Neural cell (in vitro differentiated cells): ENCODE measurements around the gene ITFG1. TPM values are rescaled to one million over a fixed set of nuclear protein-coding genes. Genes with fewer than 3 reads are reported as not detected.

Experiments
- H2AFZ ChIP-seq: fragments of 200-600, 300-800 bp; sonication (generic), shearing (Covaris generic); 2 replicates; pipeline ENCODE4 v1.6.0; 2014; ENCODE audit warnings: low read depth, mild to moderate bottlenecking, antibody characterized with exemption, low read length, moderate library complexity
- H3F3A ChIP-seq: fragments of 200-600 bp; shearing (Covaris generic); 2 replicates; pipeline ENCODE4 v1.6.1; 2016; ENCODE audit warnings: mild to moderate bottlenecking, moderate library complexity, mixed read lengths, antibody characterized with exemption, low read length; ENCODE audit not compliant: insufficient read depth, poor library complexity, severe bottlenecking
- H3K27ac ChIP-seq: fragments of 200-600, 300-800 bp; sonication (generic), shearing (Covaris generic); 2 replicates; pipeline ENCODE4 v1.5.1; 2014; ENCODE audit warnings: mild to moderate bottlenecking, low read length, moderate library complexity
- H3K27me3 ChIP-seq: fragments of 300-800, 200-600 bp; sonication (generic), shearing (Covaris generic); 2 replicates; pipeline ENCODE4 v1.6.0; 2014; ENCODE audit warnings: mild to moderate bottlenecking, low read depth, low read length, moderate library complexity; ENCODE audit not compliant: insufficient read depth
- H3K36me3 ChIP-seq: fragments of 300-800, 200-600 bp; sonication (generic), shearing (Covaris generic); 2 replicates; pipeline ENCODE4 v1.5.1; 2014; ENCODE audit warnings: mild to moderate bottlenecking, antibody characterized with exemption, low read length, moderate library complexity; ENCODE audit not compliant: insufficient read depth
- H3K4me2 ChIP-seq: fragments of 300-800, 200-600 bp; sonication (generic), shearing (Covaris generic); 2 replicates; pipeline ENCODE4 v1.6.0; 2014; ENCODE audit warnings: mild to moderate bottlenecking, low read length
- H3K4me3 ChIP-seq: fragments of 300-800, 200-600 bp; sonication (generic), shearing (Covaris generic); 2 replicates; pipeline ENCODE4 v1.5.1; 2014; ENCODE audit warnings: mild to moderate bottlenecking, low read length, moderate library complexity
- H3K79me2 ChIP-seq: fragments of 200-600 bp; shearing (Covaris generic); replicated peaks from 2 replicates; pipeline ENCODE4 v1.6.0; 2014; ENCODE audit warnings: mild to moderate bottlenecking, low read length, moderate library complexity; ENCODE audit not compliant: insufficient read depth
- H3K9ac ChIP-seq: fragments of 300-800, 200-600 bp; sonication (generic), shearing (Covaris generic); 2 replicates; pipeline ENCODE4 v1.6.1; 2016; ENCODE audit warnings: mild to moderate bottlenecking, low read length, mixed read lengths
- H3K9me2 ChIP-seq: fragments of 200-600 bp; shearing (Covaris generic); 2 replicates; pipeline ENCODE4 v1.6.1; 2016; ENCODE audit warnings: mild to moderate bottlenecking, low read length, mixed read lengths; ENCODE audit not compliant: insufficient read depth
- H3K9me3 ChIP-seq: fragments of 200-600, 300-800 bp; sonication (generic), shearing (Covaris generic); 2 replicates; pipeline ENCODE4 v1.6.1; 2016; ENCODE audit warnings: mild to moderate bottlenecking, mixed run types, low read length, moderate library complexity, mixed read lengths
- H4K20me1 ChIP-seq: fragments of 200-600 bp; shearing (Covaris generic); 2 replicates; pipeline ENCODE4 v1.6.1; 2016; ENCODE audit warnings: mild to moderate bottlenecking, mixed run types; ENCODE audit not compliant: insufficient read depth
- CTCF ChIP-seq: fragments of 450-650 bp; IDR thresholded peaks from 2 replicates; pipeline ENCODE4 v1.5.1; 2014; ENCODE audit warnings: antibody characterized with exemption, mild to moderate bottlenecking, moderate library complexity; ENCODE audit not compliant: poor library complexity, severe bottlenecking
- EP300 ChIP-seq: fragments of 450-650 bp; conservative IDR thresholded peaks from 2 replicates; pipeline ENCODE4 v1.6.1; 2014; ENCODE audit warnings: antibody characterized with exemption, mild to moderate bottlenecking, moderate library complexity; ENCODE audit not compliant: poor library complexity, severe bottlenecking
- EZH2 ChIP-seq: fragments of 200-600, 300-800 bp; shearing (Covaris generic), sonication (generic); IDR thresholded peaks from 2 replicates; pipeline ENCODE4 v1.6.1; 2014; ENCODE audit warnings: antibody characterized with exemption, low read length, borderline replicate concordance, mild to moderate bottlenecking; ENCODE audit not compliant: insufficient read depth, poor library complexity, severe bottlenecking
- MXI1 ChIP-seq: fragments of 450-650 bp; conservative IDR thresholded peaks from 2 replicates; pipeline ENCODE4 v1.6.1; 2014; ENCODE audit warnings: antibody characterized with exemption, mild to moderate bottlenecking; ENCODE audit not compliant: poor library complexity, severe bottlenecking
- POLR2AphosphoS5 ChIP-seq: IDR thresholded peaks from 2 replicates; pipeline ENCODE4 v1.6.1; 2012
- RAD21 ChIP-seq: fragments of 450-650 bp; conservative IDR thresholded peaks from 2 replicates; pipeline ENCODE4 v1.6.1; 2014; ENCODE audit warnings: antibody characterized with exemption, mild to moderate bottlenecking, moderate library complexity
- REST ChIP-seq: IDR thresholded peaks from 2 replicates; pipeline ENCODE4 v1.6.1; 2012; ENCODE audit warnings: borderline replicate concordance
- SMC3 ChIP-seq: fragments of 450-650 bp; conservative IDR thresholded peaks from 2 replicates; pipeline ENCODE4 v1.6.1; 2014; ENCODE audit warnings: antibody characterized with exemption, mild to moderate bottlenecking, moderate library complexity; ENCODE audit not compliant: poor library complexity
- TAF1 ChIP-seq: IDR thresholded peaks from 2 replicates; pipeline ENCODE4 v1.6.1; 2012; ENCODE audit warnings: low read depth
- polyA plus RNA-seq: library from polyadenylated mRNA; depleted of rRNA; stranded (reverse); fragments of >200 nt; gene quantifications from 2 replicates; pipeline ENCODE4 v1.2.3, GENCODE V29; 2014

The ITFG1 gene
- polyA plus RNA-seq, 1 donor from 2014 or later: 155 TPM

- Histone ChIP-seq H3K9me3 (no peaks in the 10 kb centered on the region), H3K4me2 (no peak overlapping the region), H3K9ac (no peak overlapping the region), H3F3A (no peaks in the 10 kb centered on the region), H2AFZ (no peak overlapping the region), H3K4me3 (no peak overlapping the region), H4K20me1 (no peaks in the 10 kb centered on the region), H3K27me3 (no peaks in the 10 kb centered on the region), H3K27ac (no peak overlapping the region), H3K36me3 (no peaks in the 10 kb centered on the region), H3K79me2 (no peaks in the 10 kb centered on the region), H3K9me2 (no peaks in the 10 kb centered on the region)
- TF ChIP-seq RAD21 (no peak), POLR2AphosphoS5 (no peak), CTCF (no peak), REST (no peak), MXI1 (no peak)
These were observed 152.3 kb downstream of the ITFG1 start for GRCh38 chr16:47308601-47309000.

- Histone ChIP-seq H3K9ac (no peak overlapping the region), H3K27ac (no peak overlapping the region), H3K36me3 (no peaks in the 10 kb centered on the region), H3K27me3 (no peaks in the 10 kb centered on the region), H3K4me2 (no peak overlapping the region), H3K79me2 (no peaks in the 10 kb centered on the region), H2AFZ (no peak overlapping the region), H3K4me3 (no peak overlapping the region), H4K20me1 (no peaks in the 10 kb centered on the region), H3K9me2 (no peaks in the 10 kb centered on the region), H3K9me3 (no peaks in the 10 kb centered on the region), H3F3A (no peaks in the 10 kb centered on the region)
- TF ChIP-seq CTCF: no peak
- no peak for TF ChIP-seq TAF1
- no peak for TF ChIP-seq POLR2AphosphoS5
- no peak for TF ChIP-seq REST
- no peak for TF ChIP-seq EP300
- no peak for TF ChIP-seq RAD21
- TF ChIP-seq SMC3: no peak
- no peak for TF ChIP-seq MXI1
- no peak for TF ChIP-seq EZH2
These were observed 156.3 kb downstream of the ITFG1 start for GRCh38 chr16:47304563-47304962.
